ENCODE measurements around the gene MRTFA.

The MRTFA gene

GRCh38 chr22:40451210-40451609 lies 185.3 kb downstream of the MRTFA start:
- DNase-seq: peak; percentile 28

- DNase-seq: no peak
Observed at GRCh38 chr22:40450616-40451015, 185.9 kb downstream of the MRTFA start.

- DNase-seq: no peak
Observed at GRCh38 chr22:40449676-40450035, 186.9 kb downstream of the MRTFA start.

GRCh38 chr22:40446203-40446602 lies 190.3 kb downstream of the MRTFA start:
- DNase-seq: no peak

GRCh38 chr22:40444178-40444831 lies 192.2 kb downstream of the MRTFA start:
- no peak for DNase-seq

GRCh38 chr22:40443732-40444131 lies 192.8 kb downstream of the MRTFA start:
- no peak for DNase-seq

- no peak for DNase-seq
Observed at GRCh38 chr22:40441761-40442390, 194.6 kb downstream of the MRTFA start.

GRCh38 chr22:40436505-40437431 lies 199.8 kb downstream of the MRTFA start:
- peak; percentile 71 for DNase-seq

- DNase-seq: no peak
Observed at GRCh38 chr22:40434745-40435144, 201.8 kb downstream of the MRTFA start.

- DNase-seq: no peak
Observed at GRCh38 chr22:40434106-40434505, 202.4 kb downstream of the MRTFA start.

- DNase-seq: no peak
Observed at GRCh38 chr22:40433416-40434090, 203.0 kb downstream of the MRTFA start.

GRCh38 chr22:40432625-40433024 lies 203.9 kb downstream of the MRTFA start:
- no peak for DNase-seq

GRCh38 chr22:40432157-40432556 lies 204.4 kb downstream of the MRTFA start:
- no peak for DNase-seq

GRCh38 chr22:40430991-40431390 lies 205.5 kb downstream of the MRTFA start:
- no peak for DNase-seq

- DNase-seq: no peak
Observed at GRCh38 chr22:40429481-40429880, 207.0 kb downstream of the MRTFA start.

- no peak for DNase-seq
Observed at GRCh38 chr22:40428796-40429195, 207.7 kb downstream of the MRTFA start.

GRCh38 chr22:40426594-40427333 lies 209.8 kb downstream of the MRTFA start:
- DNase-seq: no peak

GRCh38 chr22:40425082-40425481 lies 211.4 kb downstream of the MRTFA start:
- DNase-seq: no peak

- DNase-seq: no peak
Observed at GRCh38 chr22:40423882-40424640, 212.5 kb downstream of the MRTFA start.

GRCh38 chr22:40423310-40423688 lies 213.2 kb downstream of the MRTFA start:
- no peak for DNase-seq

- DNase-seq: no peak
Observed at GRCh38 chr22:40422558-40423309, 213.8 kb downstream of the MRTFA start.

All from CD4-positive, alpha-beta T cell treated with Interleukin-17A for 1 hour (primary cell).